Measurements from ENCODE around the gene WDR90.
"Not testable (repeated sequence)": the region's sequence is repeated elsewhere in the genome, so short reads cannot be mapped to it uniquely, and the experiment has no call there.

DNA sequence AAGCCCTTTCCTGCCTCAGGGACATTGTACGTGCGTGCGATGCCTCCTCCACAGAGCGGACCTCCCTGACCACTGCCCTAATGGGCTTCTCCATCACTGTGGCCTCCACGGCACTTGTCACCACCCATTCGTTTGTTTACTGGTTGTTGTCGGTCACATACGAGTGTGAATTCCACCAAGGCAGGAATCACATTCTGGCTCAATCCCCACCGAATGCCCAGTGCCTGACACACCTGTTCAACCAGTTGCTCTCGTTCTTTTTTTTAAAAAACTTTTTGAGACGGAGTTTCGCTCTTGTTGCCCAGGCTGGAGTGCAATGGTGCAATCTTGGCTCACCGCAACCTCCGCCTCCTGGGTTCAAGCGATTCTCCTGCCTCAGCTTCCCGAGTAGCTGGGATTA lies 42.1 kb downstream of the WDR90 start:
- TF ChIP-seq, protein P1, sequence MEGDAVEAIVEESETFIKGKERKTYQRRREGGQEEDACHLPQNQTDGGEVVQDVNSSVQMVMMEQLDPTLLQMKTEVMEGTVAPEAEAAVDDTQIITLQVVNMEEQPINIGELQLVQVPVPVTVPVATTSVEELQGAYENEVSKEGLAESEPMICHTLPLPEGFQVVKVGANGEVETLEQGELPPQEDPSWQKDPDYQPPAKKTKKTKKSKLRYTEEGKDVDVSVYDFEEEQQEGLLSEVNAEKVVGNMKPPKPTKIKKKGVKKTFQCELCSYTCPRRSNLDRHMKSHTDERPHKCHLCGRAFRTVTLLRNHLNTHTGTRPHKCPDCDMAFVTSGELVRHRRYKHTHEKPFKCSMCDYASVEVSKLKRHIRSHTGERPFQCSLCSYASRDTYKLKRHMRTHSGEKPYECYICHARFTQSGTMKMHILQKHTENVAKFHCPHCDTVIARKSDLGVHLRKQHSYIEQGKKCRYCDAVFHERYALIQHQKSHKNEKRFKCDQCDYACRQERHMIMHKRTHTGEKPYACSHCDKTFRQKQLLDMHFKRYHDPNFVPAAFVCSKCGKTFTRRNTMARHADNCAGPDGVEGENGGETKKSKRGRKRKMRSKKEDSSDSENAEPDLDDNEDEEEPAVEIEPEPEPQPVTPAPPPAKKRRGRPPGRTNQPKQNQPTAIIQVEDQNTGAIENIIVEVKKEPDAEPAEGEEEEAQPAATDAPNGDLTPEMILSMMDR (IDR thresholded peaks at IDR 0.05) = not testable (repeated sequence)
- TF ChIP-seq EZH2, EZH2phosphoT487 (IDR thresholded peaks at IDR 0.05): not testable (repeated sequence)
